GM12872 (cell line): Measurements from ENCODE around the gene APPBP2.

Source experiments
- CTCF ChIP-seq: IDR thresholded peaks from 3 replicates; pipeline ENCODE4 v1.5.1; 2011; ENCODE audit warnings: low read depth, mild to moderate bottlenecking, low read length, moderate library complexity; ENCODE audit not compliant: insufficient read depth

APPBP2 gene

GRCh38 chr17:60529806-60530205 lies 3.8 kb upstream of the APPBP2 start:
- no peak for TF ChIP-seq CTCF

- TF ChIP-seq CTCF: no peak
These were observed 2.8 kb upstream of the APPBP2 start for GRCh38 chr17:60528828-60529227.

GRCh38 chr17:60527701-60528100 lies 1.7 kb upstream of the APPBP2 start:
- TF ChIP-seq CTCF: no peak

- TF ChIP-seq CTCF: no peak
These were observed 684 bp upstream of the APPBP2 start for GRCh38 chr17:60526726-60527125.

GRCh38 chr17:60525328-60525684 lies 736 bp downstream of the APPBP2 start:
- no peak for TF ChIP-seq CTCF

- no peak for TF ChIP-seq CTCF
These were observed 1.3 kb downstream of the APPBP2 start for GRCh38 chr17:60524463-60525327.

GRCh38 chr17:60523822-60524221 lies 2.2 kb downstream of the APPBP2 start:
- TF ChIP-seq CTCF: no peak
